ENCODE measurements around the gene SLC25A14. TPM values are rescaled to one million over a fixed set of nuclear protein-coding genes. Genes with fewer than 3 reads are reported as not detected.
"Not testable (repeated sequence)": the region's sequence is repeated elsewhere in the genome, so short reads cannot be mapped to it uniquely, and the experiment has no call there.

SLC25A14 gene
- polyA plus RNA-seq, 3 donors, result 5.2 to 7.0 (median 6.7) TPM

DNA sequence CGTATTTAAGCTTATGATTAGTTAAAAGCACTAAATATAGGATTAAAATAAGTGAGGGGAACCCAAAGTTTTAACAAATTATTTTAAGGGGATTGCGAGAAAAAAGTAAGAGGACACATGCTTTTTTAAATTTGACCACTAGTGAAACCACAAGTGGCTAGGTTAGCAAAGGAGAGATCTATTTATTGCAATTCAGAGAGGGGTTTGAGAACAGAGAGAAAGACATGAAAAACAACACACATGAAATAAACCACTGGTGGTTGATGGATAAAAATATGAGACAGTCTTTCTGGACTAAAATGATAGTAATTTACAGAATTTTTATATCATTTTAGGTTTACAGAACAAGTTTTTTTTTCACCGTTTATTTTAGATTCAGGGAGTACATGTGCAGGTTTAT lies 11.8 kb downstream of the SLC25A14 start:
- H3K27ac ChIP-seq (ENCODE audit: low read depth, low read length), result no peak overlapping the region
- WGBS, 3 donors, result 82 to 98% (median 96%) methylated on average over 3 of the region's 3 CpGs

DNA sequence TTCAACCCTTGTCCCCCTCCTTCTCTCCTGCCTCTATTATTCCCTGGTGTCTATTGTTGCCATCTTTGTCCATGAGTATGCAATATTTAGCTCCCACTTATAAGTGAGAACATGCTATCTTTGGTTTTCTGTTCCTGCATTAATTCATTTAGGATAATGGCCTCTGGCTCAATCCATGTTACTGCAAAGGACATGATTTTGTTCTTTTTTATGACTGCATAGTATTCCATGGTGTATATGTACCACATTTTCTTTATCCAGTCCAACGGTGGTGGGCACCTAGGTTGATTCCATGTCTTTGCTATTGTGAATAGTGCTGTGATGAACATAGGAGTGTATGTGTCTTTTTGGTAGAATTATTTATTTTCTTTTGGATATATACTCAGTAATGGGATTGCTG lies 12.3 kb downstream of the SLC25A14 start:
- H3K27ac ChIP-seq (ENCODE audit: low read depth, low read length), result not testable (repeated sequence)
- WGBS, 3 donors, result 75 to 100% (median 90%) methylated on average over 1 of the region's 1 CpG

GRCh38 chrX:130376077-130376476 lies 36.4 kb downstream of the SLC25A14 start:
- H3K27ac ChIP-seq (ENCODE audit: low read depth, low read length), result no peak overlapping the region

DNA sequence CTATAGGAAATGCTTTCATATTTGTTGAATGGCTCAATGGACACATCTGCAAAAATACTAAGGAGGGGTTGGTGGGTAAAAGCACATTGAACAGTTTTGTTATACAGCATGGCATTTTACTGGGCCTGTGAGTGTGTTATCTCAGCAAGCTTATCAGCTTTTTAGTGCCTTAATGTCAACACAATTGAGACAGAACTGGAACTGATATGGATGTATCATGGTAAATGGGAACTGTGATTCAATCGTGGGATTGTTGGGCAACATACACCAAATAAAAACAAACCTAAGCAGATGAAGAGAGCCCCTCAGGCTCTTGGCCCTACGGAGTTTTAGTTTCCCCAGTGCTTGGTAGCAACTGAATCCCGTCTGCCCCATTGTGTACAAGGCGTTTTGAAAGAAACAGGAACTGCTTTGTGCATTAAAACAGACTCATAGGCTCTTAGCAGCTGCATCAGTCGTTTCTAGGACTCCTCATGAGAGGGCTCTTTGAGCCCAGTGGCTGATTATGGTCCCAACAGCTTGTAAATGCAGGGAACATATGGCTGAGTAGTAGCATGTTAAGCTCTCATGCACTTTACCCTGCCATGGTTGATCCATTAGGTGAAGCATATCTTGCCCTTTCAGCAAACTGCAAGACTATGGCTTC lies 38.4 kb downstream of the SLC25A14 start:
- WGBS, 3 donors, result 36 to 38% (median 37%) methylated on average over 4 to 5 of the region's 5 CpGs
- no peak overlapping the region for H3K27ac ChIP-seq (ENCODE audit: low read depth, low read length)

- no peak within 1 kb of the TSS for H3K27ac ChIP-seq (ENCODE audit: low read depth, low read length)
- WGBS, 3 donors, result 66 to 79% (median 77%) methylated on average over 4 of the region's 4 CpGs
Measured at GRCh38 chrX:130385520-130385919, 45.8 kb downstream of the SLC25A14 start, which contains the start of gene GPR119. Gene GPR119 (minus strand): TSS chrX:130385674. CDS start chrX:130385447, 227 bp downstream.

GRCh38 chrX:130386408-130386808 lies 46.7 kb downstream of the SLC25A14 start:
- WGBS, 3 donors, result 63 to 75% (median 69%) methylated on average over 5 of the region's 5 CpGs

GRCh38 chrX:130393451-130394074 lies 53.8 kb downstream of the SLC25A14 start:
- WGBS, 3 donors, result 24 to 40% (median 30%) methylated on average over 5 of the region's 5 CpGs

More at GRCh38 chrX:130386408-130386808, 46.7 kb downstream of the SLC25A14 start:
- no peak overlapping the region for H3K27ac ChIP-seq (ENCODE audit: low read depth, low read length)

DNA sequence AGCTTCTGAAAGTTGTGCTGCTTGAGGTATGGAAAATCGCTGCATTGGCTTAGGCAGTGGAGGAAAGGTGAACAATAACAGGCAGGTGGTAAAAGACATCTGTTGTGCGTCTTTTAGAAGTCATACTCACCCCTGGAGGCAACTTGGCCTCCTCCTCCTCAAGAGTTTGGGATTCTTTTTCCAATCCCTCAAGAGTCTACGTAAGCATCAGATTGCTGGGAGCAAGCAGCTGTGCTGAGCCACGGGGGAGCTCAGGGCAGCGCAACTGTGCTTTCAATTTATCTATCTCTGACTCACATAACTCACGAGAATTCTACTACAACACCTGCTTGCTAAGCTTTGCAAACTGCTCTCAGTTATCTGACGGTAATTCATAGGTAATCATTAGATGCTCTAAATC lies 55.6 kb downstream of the SLC25A14 start:
- H3K27ac ChIP-seq (ENCODE audit: low read depth, low read length), result no peak overlapping the region

More at GRCh38 chrX:130393451-130394074, 53.8 kb downstream of the SLC25A14 start:
- H3K27ac ChIP-seq (ENCODE audit: low read depth, low read length), result no peak overlapping the region

DNA sequence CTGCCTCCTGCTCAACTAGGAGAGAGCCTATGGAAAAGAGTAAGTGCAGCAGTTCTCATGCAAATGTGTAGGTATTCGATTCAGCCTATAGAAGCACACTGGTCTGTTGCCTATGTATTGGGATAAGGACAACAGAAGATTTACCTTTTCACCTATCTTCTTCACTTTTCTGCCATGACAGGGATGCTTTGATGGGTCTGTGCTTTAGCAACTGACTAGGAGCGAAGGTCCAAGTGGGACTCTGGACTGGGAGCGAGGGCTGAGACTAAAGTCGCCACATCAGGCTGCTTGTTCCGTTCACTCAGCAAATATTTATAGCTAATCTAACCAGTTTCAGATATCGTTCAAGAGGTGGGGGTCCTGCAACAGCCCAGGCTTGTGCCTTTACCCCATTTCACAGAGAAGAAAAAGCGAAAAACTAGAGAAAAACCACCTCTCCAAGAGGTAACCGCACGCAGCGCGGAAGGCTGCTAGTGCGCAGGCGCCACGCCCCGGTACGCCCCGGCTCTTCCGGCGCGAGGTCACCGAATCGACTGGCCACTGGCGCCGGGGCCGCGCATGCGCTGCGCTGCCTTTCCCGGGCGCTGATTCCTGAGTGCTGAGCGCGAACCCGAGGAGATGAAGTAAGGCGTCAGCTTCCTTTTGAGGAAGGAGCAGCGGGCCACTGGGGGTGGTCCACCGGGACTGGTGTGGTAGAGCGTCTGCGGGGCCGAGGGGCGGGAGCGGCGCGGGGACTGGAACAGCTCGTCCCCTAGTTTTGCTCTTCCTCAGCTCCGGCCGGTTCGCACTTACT lies 61.9 kb downstream of the SLC25A14 start, which contains the start of gene RBMX2:
Gene RBMX2 (plus strand): TSS at position 573 of the 793 bp plus-strand sequence. CDS start 46 bp downstream, at position 619.
- H3K27ac ChIP-seq (ENCODE audit: low read depth, low read length), result no peak within 1 kb of the TSS
- WGBS, 3 donors, result 0 to 33% (median 1%) methylated on average over 24 to 47 of the region's 47 CpGs

More for the DNA sequence above, 55.6 kb downstream of the SLC25A14 start:
- WGBS, 3 donors, result 53 to 56% (median 56%) methylated on average over 7 of the region's 7 CpGs

GRCh38 chrX:130402208-130402684 lies 62.5 kb downstream of the SLC25A14 start:
- H3K27ac ChIP-seq (ENCODE audit: low read depth, low read length), result no peak overlapping the region
- WGBS, 3 donors, result 0 to 38% (median 2%) methylated on average over 13 of the region's 13 CpGs

- H3K27ac ChIP-seq (ENCODE audit: low read depth, low read length), result no peak overlapping the region
- WGBS, 3 donors, result 42 to 76% (median 46%) methylated on average over 2 of the region's 2 CpGs
Measured at GRCh38 chrX:130413415-130413814, 73.7 kb downstream of the SLC25A14 start.

GRCh38 chrX:130414800-130415199 lies 75.1 kb downstream of the SLC25A14 start:
- WGBS, 3 donors, result 92 to 98% (median 96%) methylated on average over 5 of the region's 5 CpGs

GRCh38 chrX:130415201-130415600 lies 75.5 kb downstream of the SLC25A14 start:
- no peak overlapping the region for H3K27ac ChIP-seq (ENCODE audit: low read depth, low read length)
- WGBS, 3 donors, result 85 to 92% (median 87%) methylated on average over 7 of the region's 7 CpGs

More at GRCh38 chrX:130414800-130415199, 75.1 kb downstream of the SLC25A14 start:
- no peak overlapping the region for H3K27ac ChIP-seq (ENCODE audit: low read depth, low read length)

DNA sequence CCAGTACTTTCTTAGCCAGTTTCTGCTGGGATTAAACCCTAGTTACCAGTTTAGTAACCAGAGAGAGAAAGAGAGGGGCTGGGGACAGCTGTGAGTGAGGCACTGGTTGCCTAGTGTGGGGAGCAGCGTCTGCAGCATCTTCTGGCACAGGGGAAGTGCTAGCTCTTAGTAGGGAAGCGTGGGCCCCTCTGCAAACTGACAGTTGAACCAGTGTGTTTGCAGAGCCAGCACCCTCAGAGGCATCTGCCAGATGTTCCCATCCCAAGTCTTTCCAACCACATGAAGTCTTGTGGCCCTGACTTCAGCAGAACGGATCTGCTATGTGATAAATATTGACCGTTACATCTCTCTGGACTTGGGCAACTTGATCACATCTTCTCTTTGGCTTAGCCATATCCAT lies 77.1 kb downstream of the SLC25A14 start:
- no peak overlapping the region for H3K27ac ChIP-seq (ENCODE audit: low read depth, low read length)
- WGBS, 3 donors, result 68 to 85% (median 70%) methylated on average over 4 of the region's 4 CpGs

DNA sequence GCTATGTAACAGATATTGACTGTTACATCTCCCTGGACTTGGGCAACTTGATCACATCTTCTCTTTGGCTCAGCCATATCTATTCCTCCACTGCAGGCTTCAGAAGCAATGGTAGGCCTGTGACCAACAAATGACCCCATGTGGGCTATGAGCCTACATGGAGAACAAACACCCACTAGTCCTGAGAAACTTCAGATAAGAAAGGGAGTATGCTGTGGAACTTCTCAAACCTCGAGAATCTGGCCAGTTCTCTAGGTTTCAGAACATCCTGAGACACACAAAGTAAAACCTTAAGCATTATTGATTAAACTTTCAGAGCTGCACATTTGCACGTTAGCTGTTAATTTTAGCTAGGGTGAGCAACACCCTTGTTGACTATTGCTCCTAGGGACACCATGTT lies 78.3 kb downstream of the SLC25A14 start:
- 43 to 81% (median 62%) methylated on average over 2 of the region's 2 CpGs for WGBS, 3 donors
- no peak overlapping the region for H3K27ac ChIP-seq (ENCODE audit: low read depth, low read length)

GRCh38 chrX:130418740-130419139 lies 79.0 kb downstream of the SLC25A14 start:
- H3K27ac ChIP-seq (ENCODE audit: low read depth, low read length), result no peak overlapping the region
- 74 to 93% (median 80%) methylated on average over 4 of the region's 4 CpGs for WGBS, 3 donors

- no peak overlapping the region for H3K27ac ChIP-seq (ENCODE audit: low read depth, low read length)
- WGBS, 3 donors, result 62 to 94% (median 76%) methylated on average over 2 of the region's 2 CpGs
Measured at GRCh38 chrX:130419263-130419662, 79.5 kb downstream of the SLC25A14 start.

Data from adipose tissue (tissue), 3 donors.